ENCODE measurements around the gene DIDO1.
"Not testable (repeated sequence)": the region's sequence is repeated elsewhere in the genome, so short reads cannot be mapped to it uniquely, and the experiment has no call there.

The DIDO1 gene

GRCh38 chr20:62860924-62861691, 65.2 kb downstream of the DIDO1 start:
- DNase-seq (ENCODE audit: extremely low spot score, insufficient read length, low read depth) (no peak), FAIRE-seq (no peak)

- no peak for FAIRE-seq
- DNase-seq (ENCODE audit: extremely low spot score, insufficient read length, low read depth): no peak
These were observed 65.8 kb downstream of the DIDO1 start for GRCh38 chr20:62860391-62860923.

- no peak for FAIRE-seq
- no peak for DNase-seq (ENCODE audit: extremely low spot score, insufficient read length, low read depth)
These were observed 66.6 kb downstream of the DIDO1 start for GRCh38 chr20:62859721-62860120.

DNA sequence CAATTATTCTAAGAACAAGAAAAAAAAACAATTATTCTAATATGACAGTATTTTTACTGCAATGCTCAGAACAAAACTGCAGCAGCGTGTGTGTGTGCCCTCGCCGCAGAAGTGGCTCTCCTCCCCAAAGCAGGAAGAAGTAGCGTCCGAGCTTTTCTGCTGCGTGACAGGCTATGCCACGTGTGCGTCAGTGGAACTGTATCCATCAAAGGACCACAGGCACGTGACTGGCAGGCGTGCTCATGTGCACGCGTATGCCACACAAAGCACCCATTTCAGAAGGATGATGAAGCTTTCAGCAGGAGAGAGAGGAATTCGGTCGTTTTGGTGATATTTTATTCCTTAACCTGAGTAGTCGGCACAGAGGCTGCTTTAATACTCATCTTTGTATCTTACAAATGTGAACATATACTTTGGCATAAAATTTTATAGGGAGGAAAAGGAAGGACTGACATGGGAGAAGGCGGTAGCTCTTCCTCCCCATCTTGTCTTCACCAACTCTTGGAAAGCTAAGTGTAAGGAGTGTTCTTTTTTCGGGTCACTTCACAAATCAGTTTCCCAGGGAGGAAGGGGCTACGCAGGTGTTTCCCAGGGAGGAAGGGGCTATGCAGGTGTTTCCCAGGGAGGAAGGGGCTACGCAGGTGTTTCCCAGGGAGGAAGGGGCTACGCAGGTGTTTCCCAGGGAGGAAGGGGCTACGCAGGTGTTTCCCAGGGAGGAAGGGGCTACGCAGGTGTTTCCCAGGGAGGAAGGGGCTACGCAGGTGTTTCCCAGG, 68.1 kb downstream of the DIDO1 start:
- FAIRE-seq (no peak), DNase-seq (ENCODE audit: extremely low spot score, insufficient read length, low read depth) (no peak)

GRCh38 chr20:62856931-62857619, 69.2 kb downstream of the DIDO1 start:
- no peak for DNase-seq (ENCODE audit: extremely low spot score, insufficient read length, low read depth)
- FAIRE-seq: no peak

DNA sequence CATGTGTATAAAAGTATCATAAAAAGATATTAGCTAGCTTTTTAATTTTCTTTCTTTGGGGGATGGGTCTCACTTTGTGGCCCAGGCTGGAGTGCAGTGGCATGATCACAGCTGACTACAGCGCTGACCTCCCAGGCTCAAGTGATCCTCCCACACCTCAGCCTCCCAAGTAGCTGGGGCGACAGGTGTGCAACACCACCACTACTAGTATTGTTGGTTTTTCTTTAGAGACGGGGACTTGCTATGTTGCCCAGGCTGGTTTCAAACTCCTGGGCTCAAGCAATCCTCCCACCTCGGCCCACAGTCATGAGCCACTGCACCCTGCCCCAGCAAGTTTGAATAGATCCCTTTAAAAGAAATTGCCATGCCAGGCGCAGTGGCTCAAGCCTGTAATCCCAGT, 71.2 kb downstream of the DIDO1 start:
- no peak for FAIRE-seq
- no peak for DNase-seq (ENCODE audit: extremely low spot score, insufficient read length, low read depth)

GRCh38 chr20:62854121-62854520, 72.2 kb downstream of the DIDO1 start:
- FAIRE-seq (no peak), DNase-seq (ENCODE audit: extremely low spot score, insufficient read length, low read depth) (no peak)

- not testable (repeated sequence) for FAIRE-seq; DNase-seq (ENCODE audit: extremely low spot score, insufficient read length, low read depth)
These were observed 73.0 kb downstream of the DIDO1 start for GRCh38 chr20:62853304-62853703.

GRCh38 chr20:62852841-62853240, 73.5 kb downstream of the DIDO1 start:
- no peak for DNase-seq (ENCODE audit: extremely low spot score, insufficient read length, low read depth)
- FAIRE-seq: no peak

GRCh38 chr20:62852196-62852595, 74.1 kb downstream of the DIDO1 start:
- FAIRE-seq (no peak), DNase-seq (ENCODE audit: extremely low spot score, insufficient read length, low read depth) (no peak)

- FAIRE-seq (no peak), DNase-seq (ENCODE audit: extremely low spot score, insufficient read length, low read depth) (no peak)
These were observed 75.9 kb downstream of the DIDO1 start for GRCh38 chr20:62850333-62850974.

DNA sequence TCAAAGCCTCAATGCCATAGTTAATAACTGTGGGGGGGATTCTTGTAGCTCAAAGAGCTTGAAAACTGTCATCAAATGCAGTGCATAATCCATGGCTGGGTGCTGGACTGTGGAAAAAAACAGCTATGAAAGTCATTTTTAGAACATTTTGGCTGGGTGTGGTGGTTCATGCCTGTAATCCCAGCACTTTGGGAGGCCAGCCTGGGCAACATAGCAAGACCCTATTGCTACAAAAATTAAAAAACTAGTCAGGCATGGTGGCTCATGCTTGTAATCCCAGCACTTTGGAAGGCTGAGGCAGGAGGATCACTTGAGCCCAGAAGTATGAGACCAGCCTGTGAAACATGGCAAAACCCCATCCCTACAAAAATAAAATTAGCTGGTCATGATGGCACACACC, 76.9 kb downstream of the DIDO1 start:
- DNase-seq (ENCODE audit: extremely low spot score, insufficient read length, low read depth): no peak
- no peak for FAIRE-seq

GRCh38 chr20:62848917-62849316, 77.4 kb downstream of the DIDO1 start:
- not testable (repeated sequence) for FAIRE-seq; DNase-seq (ENCODE audit: extremely low spot score, insufficient read length, low read depth)

DNA sequence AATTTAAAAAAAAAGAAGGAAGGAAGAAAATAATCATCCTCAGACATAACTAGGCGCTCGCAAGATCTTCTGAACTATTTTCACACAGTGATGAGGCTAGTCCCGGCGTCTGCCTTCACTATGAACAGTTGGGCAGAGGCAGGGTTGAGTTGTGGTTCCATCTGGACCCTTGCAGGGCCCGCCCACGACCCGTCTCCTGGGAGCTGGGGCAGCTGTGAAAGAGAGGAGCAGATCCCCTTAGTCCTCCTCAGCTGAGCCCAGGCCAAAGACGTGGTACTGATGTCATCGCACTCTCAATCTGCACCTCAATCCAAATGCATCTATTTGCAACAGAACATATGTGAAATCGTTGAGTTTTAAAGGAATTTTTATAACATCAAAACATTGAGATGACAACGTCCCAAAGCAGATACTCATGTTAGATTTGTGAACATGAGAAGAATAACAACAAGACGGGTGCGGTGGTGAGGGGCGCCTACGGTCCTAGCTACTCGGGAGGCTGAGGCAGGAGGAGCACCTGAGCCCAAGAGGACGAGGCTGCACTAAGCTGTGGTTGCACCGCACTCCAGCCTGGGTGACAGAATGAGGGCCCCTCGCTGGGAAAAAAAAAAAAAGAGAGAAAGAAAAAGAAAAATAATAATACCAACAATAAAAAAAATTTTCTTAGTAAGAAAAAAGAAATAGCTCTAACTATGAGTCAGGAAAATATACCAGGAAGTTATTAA, 80.0 kb downstream of the DIDO1 start:
- DNase-seq (ENCODE audit: extremely low spot score, insufficient read length, low read depth) (no peak), FAIRE-seq (no peak)

- FAIRE-seq (no peak), DNase-seq (ENCODE audit: extremely low spot score, insufficient read length, low read depth) (no peak)
These were observed 80.7 kb downstream of the DIDO1 start for GRCh38 chr20:62845416-62846160.

- FAIRE-seq: no peak
- no peak for DNase-seq (ENCODE audit: extremely low spot score, insufficient read length, low read depth)
These were observed 82.1 kb downstream of the DIDO1 start for GRCh38 chr20:62844182-62844581.

DNA sequence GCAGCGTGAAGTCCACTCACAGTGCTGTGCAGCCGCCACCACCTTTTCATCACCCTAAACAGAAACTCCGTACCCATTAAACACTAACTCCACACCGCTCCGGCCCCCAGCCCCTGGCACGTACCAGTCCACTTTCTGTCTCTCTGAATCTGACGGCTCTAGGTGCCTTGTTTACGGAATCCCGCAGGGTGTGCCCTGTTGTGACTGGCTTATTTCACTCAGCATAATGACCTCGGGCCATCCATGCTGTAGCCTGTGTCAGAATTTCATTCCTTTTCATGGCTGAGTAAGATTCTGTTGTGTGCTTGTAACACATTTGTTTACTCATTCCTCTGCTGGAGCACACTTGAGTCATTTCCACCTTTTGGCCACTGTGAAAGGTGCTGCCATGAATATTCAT, 82.6 kb downstream of the DIDO1 start:
- FAIRE-seq (no peak), DNase-seq (ENCODE audit: extremely low spot score, insufficient read length, low read depth) (no peak)

DNA sequence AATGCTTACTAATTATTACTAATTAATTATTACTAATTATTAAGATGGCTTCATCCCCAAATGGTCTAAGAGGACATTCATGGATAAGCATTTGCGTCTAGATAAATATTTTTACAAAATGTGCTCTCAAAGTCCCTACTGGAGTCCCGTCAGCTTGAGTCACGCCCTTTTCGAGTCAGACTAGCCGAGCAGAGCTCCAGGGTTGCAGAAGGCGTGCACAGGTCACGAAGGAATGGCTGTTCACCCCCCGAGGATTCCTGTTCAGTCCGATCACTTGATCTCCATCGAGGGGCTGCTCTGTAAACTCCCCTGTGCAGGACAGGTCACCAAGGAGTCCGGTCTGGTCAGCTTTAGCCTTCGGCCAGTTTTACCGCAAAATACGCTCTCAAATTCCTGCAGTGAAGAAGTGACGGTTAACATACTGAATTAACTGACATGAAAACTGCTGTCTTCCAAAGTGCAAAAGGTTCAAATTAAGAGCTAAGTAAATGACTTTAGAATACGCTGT, 84.5 kb downstream of the DIDO1 start:
- DNase-seq (ENCODE audit: extremely low spot score, insufficient read length, low read depth): no peak
- FAIRE-seq: no peak
